Prostate gland (tissue), 2 donors: ENCODE measurements around the gene EEF1AKMT2.

Experiments used
- CTCF ChIP-seq, 4 experiments: fragments of 200-600 bp in 2 of 4; fragments of 450-650 bp in 2 of 4; sonication (generic) in 2 of 4; IDR thresholded peaks; 1 replicate in 3 of 4; 2 replicates in 1 of 4; pipeline ENCODE4 v1.5.1; 2016 to 2019; ENCODE audit warnings: antibody characterized with exemption in 4 of 4, mild to moderate bottlenecking in 2 of 4, moderate library complexity in 2 of 4
- POLR2A ChIP-seq: fragments of 450-650 bp; IDR thresholded peaks from one replicate; pipeline ENCODE4 v1.6.1; 2016; ENCODE audit warnings: antibody characterized with exemption, mild to moderate bottlenecking
- POLR2AphosphoS5 ChIP-seq: sonication (generic); formaldehyde crosslinking; IDR thresholded peaks from one replicate; pipeline ENCODE4 v1.6.1; 2017; ENCODE audit warnings: antibody characterized with exemption

GRCh38 chr10:124765256-124765655 is 26.4 kb downstream of the EEF1AKMT2 start:
- TF ChIP-seq POLR2AphosphoS5 = no peak
- no peak for TF ChIP-seq CTCF (IDR thresholded peaks at IDR 0.05)
- TF ChIP-seq POLR2A = no peak
